C4-2B (cell line): Measurements from ENCODE around the gene MAOA.

ENCODE experiments used
- ZFX ChIP-seq: fragments of 450-650 bp; IDR thresholded peaks from 2 replicates; pipeline ENCODE4 v1.6.1; 2017
- TF ChIP-seq, protein P1 (sequence below): fragments of 450-650 bp; conservative IDR thresholded peaks from 2 replicates; pipeline ENCODE4 v1.5.1; 2017; ENCODE audit warnings: mild to moderate bottlenecking

GRCh38 chrX:43728002-43728401 lies 71.9 kb downstream of the MAOA start:
- TF ChIP-seq, protein P1, sequence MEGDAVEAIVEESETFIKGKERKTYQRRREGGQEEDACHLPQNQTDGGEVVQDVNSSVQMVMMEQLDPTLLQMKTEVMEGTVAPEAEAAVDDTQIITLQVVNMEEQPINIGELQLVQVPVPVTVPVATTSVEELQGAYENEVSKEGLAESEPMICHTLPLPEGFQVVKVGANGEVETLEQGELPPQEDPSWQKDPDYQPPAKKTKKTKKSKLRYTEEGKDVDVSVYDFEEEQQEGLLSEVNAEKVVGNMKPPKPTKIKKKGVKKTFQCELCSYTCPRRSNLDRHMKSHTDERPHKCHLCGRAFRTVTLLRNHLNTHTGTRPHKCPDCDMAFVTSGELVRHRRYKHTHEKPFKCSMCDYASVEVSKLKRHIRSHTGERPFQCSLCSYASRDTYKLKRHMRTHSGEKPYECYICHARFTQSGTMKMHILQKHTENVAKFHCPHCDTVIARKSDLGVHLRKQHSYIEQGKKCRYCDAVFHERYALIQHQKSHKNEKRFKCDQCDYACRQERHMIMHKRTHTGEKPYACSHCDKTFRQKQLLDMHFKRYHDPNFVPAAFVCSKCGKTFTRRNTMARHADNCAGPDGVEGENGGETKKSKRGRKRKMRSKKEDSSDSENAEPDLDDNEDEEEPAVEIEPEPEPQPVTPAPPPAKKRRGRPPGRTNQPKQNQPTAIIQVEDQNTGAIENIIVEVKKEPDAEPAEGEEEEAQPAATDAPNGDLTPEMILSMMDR, result no peak
- TF ChIP-seq ZFX, result no peak
